Breast epithelium (tissue), 3 donors: Measurements from ENCODE around the gene CTTNBP2.

ENCODE experiments used
- CTCF ChIP-seq, 3 donors: fragments of 450-650 bp; IDR thresholded peaks; one replicate each; pipeline ENCODE4 v1.5.1; 2016 to 2017; ENCODE audit warnings: antibody characterized with exemption in 3 of 3, mild to moderate bottlenecking in 3 of 3, moderate library complexity in 3 of 3
- POLR2A ChIP-seq: fragments of 450-650 bp; IDR thresholded peaks from one replicate; pipeline ENCODE4 v1.6.1; 2016; ENCODE audit warnings: antibody characterized with exemption, mild to moderate bottlenecking, moderate library complexity
- POLR2AphosphoS5 ChIP-seq, 3 donors: sonication (generic); formaldehyde crosslinking; IDR thresholded peaks; one replicate each; pipeline ENCODE4 v1.6.1; 2017; ENCODE audit warnings: antibody characterized with exemption in 3 of 3

GRCh38 chr7:117711556-117711955 is 161.7 kb downstream of the CTTNBP2 start:
- TF ChIP-seq CTCF (IDR thresholded peaks at IDR 0.05) (no peak), POLR2AphosphoS5 (IDR thresholded peaks at IDR 0.05) (no peak), POLR2A (no peak)
